Natural killer cell treated with Interleukin-12 subunit alpha and Interleukin-12 subunit beta and Interleukin-15 and Interleukin-18, amount 100 ng/mL, for 72 hours (primary cell): ENCODE data around the gene NAB2. TPM values are rescaled to one million over a fixed set of nuclear protein-coding genes. Genes with fewer than 3 reads are reported as not detected.
"Not testable (repeated sequence)": the region's sequence is repeated elsewhere in the genome, so short reads cannot be mapped to it uniquely, and the experiment has no call there.

ENCODE experiments used
- ATAC-seq, 2 donors: fragments of 150-1000 bp; cut with Tn5 transposase in 1 of 2; sonication (Bioruptor Pico), chemical (Tn5 transposase) in 1 of 2; 2 replicates each; pipeline ENCODE4 v1.10.0; 2021
- DNase-seq: peaks from one replicate; pipeline ENCODE4 v3.0.0; 2022; ENCODE audit warnings: low spot score
- H3K27ac Mint-ChIP-seq, 2 donors: 1 replicate in 1 of 2; 2 replicates in 1 of 2; pipeline ENCODE4 v1.8.0; 2022; ENCODE audit warnings: mixed read lengths in 2 of 2, mild to moderate bottlenecking in 1 of 2, moderate library complexity in 1 of 2
- H3K27me3 Mint-ChIP-seq, 2 donors: 1 replicate in 1 of 2; 2 replicates in 1 of 2; pipeline ENCODE4 v1.8.0; 2022; ENCODE audit warnings: mixed read lengths in 2 of 2
- H3K36me3 Mint-ChIP-seq: one replicate; pipeline ENCODE4 v1.8.0; 2022; ENCODE audit warnings: mixed read lengths
- H3K4me1 Mint-ChIP-seq, 2 donors: 1 replicate in 1 of 2; 2 replicates in 1 of 2; pipeline ENCODE4 v1.8.0; 2022; ENCODE audit warnings: low read depth in 2 of 2, mixed read lengths in 2 of 2, mild to moderate bottlenecking in 1 of 2
- H3K4me3 Mint-ChIP-seq: one replicate; pipeline ENCODE4 v1.8.0; 2022; ENCODE audit warnings: mixed read lengths
- H3K9me3 Mint-ChIP-seq: 2 replicates; pipeline ENCODE4 v1.8.0; 2022; ENCODE audit warnings: mixed read lengths
- total RNA-seq, 2 donors: library from RNA; stranded (reverse); gene quantifications; one replicate each; pipeline ENCODE4 v1.2.3, GENCODE V29; 2022

NAB2 gene
- total RNA-seq, 2 donors from 2014 or later: 7.7 to 8.0 TPM

DNA sequence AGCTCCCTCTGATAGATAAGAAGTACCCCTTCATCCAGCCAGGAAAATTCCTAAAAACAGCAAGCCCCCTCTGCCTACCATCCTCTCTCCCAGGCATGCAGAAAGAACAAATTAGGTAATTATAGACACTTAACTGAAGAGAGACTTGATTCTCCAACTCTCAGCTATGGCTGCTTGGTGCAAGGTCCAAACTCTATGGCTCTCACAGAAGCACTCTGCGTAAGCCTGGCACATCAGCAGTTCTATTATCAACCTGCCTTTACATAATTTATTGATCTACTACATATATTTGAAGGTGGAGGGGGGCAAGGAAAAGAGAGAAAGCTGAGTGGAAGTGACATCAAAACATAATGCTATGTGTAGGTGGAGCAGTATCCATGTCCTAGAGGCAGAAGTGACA, 37.9 kb upstream of the NAB2 start:
- Mint-ChIP-seq H3K27ac (no peak overlapping the region), H3K36me3 (no peaks in the 10 kb centered on the region), H3K27me3 (peaks cover 2 to 23% of the 10 kb centered on the region in 2 donors), H3K4me1 (peaks cover 25 to 37% of the 10 kb centered on the region in 2 donors), H3K9me3 (no peaks in the 10 kb centered on the region), H3K4me3 (no peak overlapping the region)
- ATAC-seq (no peak), DNase-seq (no peak)

DNA sequence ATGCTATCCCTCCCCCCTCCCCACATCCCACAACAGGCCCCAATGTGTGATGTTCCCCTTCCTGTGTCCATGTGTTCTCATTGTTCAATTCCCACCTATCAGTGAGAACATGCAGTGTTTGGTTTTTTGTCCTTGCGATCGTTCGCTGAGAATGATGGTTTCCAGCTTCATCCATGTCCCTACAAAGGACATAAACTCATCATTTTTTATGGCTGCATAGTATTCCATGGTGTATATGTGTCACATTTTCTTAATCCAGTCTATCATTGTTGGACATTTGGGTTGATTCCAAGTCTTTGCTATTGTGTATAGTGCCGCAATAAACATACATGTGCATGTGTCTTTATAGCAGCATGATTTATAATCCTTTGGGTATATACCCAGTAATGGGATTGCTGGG, 35.8 kb upstream of the NAB2 start:
- not testable (repeated sequence) for DNase-seq, H3K36me3 Mint-ChIP-seq

DNA sequence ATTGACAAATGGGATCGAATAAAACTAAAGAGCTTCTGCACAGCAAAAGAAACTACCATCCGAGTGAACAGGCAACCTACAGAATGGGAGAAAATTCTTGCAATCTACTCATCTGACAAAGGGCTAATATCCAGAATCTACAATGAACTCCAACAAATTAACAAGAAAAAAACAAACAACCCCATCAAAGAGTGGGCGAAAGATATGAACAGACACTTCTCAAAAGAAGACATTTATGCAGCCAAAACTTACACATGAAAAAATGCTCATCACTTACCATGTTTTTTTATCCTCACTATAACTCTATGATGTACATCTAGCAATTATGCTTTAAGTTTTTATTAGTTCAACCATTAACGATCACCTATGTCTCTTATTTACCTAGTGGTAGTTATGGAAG, 35.0 kb upstream of the NAB2 start:
- H3K4me3 Mint-ChIP-seq, ATAC-seq, H3K9me3 Mint-ChIP-seq, H3K27ac Mint-ChIP-seq, DNase-seq, H3K27me3 Mint-ChIP-seq: not testable (repeated sequence)
- peaks cover 16% of the 10 kb centered on the region for H3K36me3 Mint-ChIP-seq
- H3K4me1 Mint-ChIP-seq: peaks cover under 1 to 15% of the 10 kb centered on the region in 2 donors

More for the DNA sequence above, 35.8 kb upstream of the NAB2 start:
- not testable (repeated sequence) for H3K4me3 Mint-ChIP-seq, ATAC-seq, H3K27ac Mint-ChIP-seq, H3K9me3 Mint-ChIP-seq
- Mint-ChIP-seq H3K4me1 (peaks cover 5 to 16% of the 10 kb centered on the region in 2 donors), H3K27me3 (peaks cover 0 to 13% of the 10 kb centered on the region in 2 donors)

DNA sequence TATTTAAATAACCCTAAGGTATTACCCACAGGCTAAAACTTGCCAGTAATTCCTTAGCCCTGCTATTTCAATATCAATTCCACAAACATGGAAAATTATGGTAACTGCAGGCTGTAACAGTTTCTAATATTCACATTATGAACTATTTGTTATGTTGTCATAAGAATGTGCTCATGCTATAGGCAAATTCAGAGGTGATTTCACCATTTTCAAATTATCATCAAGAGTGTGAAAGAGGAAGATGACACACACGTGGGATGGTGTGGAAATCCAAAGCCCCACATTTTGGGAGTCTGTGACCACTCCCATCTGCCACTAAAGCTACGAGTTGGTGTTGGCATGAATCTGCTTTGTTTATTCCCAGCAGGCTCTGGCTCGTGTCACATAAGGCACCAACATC, 33.1 kb upstream of the NAB2 start:
- ATAC-seq: no peak
- Mint-ChIP-seq H3K4me1 (peaks cover 0 to 6% of the 10 kb centered on the region in 2 donors), H3K36me3 (peaks cover 22% of the 10 kb centered on the region), H3K27me3 (peaks cover 0 to 2% of the 10 kb centered on the region in 2 donors), H3K4me3 (no peak overlapping the region), H3K9me3 (no peaks in the 10 kb centered on the region), H3K27ac (no peak overlapping the region)
- no peak for DNase-seq

DNA sequence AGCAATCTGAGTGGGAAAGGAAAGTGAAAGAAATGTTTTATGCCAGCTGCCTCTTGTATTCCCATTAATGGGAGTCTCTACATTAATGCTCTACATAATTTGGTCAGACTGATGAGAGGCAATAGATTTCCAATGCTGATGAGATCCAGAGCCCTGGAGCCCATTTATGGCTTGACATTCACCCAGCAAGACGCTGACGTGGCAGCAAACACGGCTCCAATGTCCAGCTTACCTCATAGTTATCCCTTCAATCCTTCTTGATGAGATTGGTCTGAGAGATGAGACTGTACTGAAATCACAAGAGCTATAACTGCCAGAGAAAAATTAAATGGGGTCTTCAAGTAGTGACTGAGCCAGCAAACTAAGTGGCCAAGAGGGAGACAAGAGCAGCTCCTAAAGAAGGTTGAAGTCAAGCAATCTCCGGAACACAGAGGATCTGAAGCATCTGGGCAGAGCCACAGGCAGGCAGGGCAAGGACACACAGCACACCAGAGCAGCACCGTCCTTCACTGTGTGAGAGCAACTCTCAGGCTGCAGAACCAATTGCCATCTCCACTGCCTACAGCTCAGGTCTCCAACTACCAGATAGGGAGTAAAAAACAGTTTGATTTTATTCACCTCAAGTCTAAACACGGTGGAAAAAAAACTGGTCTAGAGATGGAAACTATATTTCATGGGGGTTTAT, 31.7 kb upstream of the NAB2 start:
- H3K27ac Mint-ChIP-seq: no peak overlapping the region
- H3K9me3 Mint-ChIP-seq: no peaks in the 10 kb centered on the region
- no peaks in the 10 kb centered on the region for H3K27me3 Mint-ChIP-seq
- ATAC-seq: no peak
- peaks cover 0 to 2% of the 10 kb centered on the region in 2 donors for H3K4me1 Mint-ChIP-seq
- no peak overlapping the region for H3K4me3 Mint-ChIP-seq
- H3K36me3 Mint-ChIP-seq: peaks cover 22% of the 10 kb centered on the region
- no peak for DNase-seq

DNA sequence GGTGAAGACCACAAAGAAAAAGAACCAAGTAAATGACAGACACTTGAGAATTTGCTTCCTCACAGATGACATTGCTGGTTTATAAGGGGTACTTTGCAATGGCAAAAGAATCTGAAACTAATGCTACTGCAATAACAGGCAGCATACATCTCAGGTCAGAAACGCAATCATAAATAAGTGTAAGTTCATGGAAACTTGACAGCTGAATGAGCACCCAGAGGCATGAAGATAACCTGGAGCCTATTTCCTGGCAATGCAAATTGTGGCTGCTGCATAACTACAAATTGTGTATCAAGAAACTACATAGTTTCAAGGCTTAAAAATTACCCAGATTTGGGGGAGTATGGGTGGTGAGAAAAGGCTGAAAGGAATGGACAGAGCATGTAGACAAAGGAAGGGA, 30.5 kb upstream of the NAB2 start:
- ATAC-seq (no peak), DNase-seq (no peak)
- H3K36me3 Mint-ChIP-seq: peaks cover 22% of the 10 kb centered on the region
- H3K27ac Mint-ChIP-seq: no peak overlapping the region
- H3K27me3 Mint-ChIP-seq: no peaks in the 10 kb centered on the region
- H3K4me1 Mint-ChIP-seq: peaks cover 0 to 5% of the 10 kb centered on the region in 2 donors
- no peaks in the 10 kb centered on the region for H3K9me3 Mint-ChIP-seq
- H3K4me3 Mint-ChIP-seq: no peak overlapping the region

DNA sequence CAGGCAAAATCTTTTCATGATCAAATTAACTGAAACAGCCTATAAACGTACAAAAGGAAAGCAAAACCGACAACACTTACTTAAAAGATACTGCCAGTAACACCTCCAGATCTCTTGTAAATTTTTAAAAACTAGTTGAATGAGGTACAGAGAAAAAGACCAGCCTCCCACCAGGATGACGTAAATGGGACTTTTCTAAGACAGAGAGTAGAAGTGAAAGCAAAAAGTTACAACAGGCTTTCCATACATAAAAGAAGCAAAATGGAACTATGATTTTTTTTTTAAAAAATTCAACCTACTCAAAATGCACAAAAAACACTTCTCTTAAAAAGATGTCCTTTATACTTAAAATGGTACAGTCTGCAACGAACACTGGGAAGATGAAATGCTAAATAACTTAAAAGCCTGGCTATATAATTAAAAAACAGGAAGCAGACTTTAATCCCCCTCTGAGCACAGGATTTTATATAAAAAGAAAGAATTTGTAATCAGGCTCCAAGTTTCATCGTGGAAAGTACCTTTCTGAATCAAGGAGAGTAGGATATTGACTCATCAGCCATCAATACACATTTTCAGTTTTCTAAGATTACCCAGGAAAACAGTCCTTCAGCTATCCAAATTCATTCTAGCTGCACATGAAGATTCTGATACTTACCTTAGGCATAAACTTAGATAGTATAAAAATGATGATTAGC, 24.8 kb upstream of the NAB2 start:
- H3K9me3 Mint-ChIP-seq: peaks cover 3% of the 10 kb centered on the region
- peaks cover 20 to 23% of the 10 kb centered on the region in 2 donors for H3K4me1 Mint-ChIP-seq
- no peaks in the 10 kb centered on the region for H3K27me3 Mint-ChIP-seq
- peaks cover 18% of the 10 kb centered on the region for H3K36me3 Mint-ChIP-seq
- H3K27ac Mint-ChIP-seq: peak overlapping the region; percentile 89 to 98
- peak overlapping the region; percentile 84 for H3K4me3 Mint-ChIP-seq
- DNase-seq: peak; percentile 66
- ATAC-seq: peak; percentile 89 to 94

DNA sequence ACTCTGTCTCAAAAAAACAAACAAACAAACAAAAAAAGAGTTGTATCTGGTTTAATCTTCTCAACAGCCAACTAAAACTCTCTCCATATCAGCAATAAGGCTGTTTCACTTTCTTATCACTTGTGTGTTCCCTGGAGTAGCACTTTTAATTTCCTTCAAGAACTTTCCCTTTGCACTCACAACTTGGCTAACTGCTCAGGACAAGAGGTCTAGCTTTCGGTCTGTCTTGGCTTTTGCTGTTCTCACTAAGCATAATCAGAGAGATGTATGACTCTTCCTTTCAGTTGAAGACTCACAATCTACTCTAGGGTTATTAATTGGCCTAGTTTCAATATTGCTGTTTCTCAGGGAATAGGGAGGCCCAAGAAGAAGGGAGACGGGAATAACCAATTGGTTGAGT, 22.7 kb upstream of the NAB2 start:
- no peak for ATAC-seq
- H3K9me3 Mint-ChIP-seq: peaks cover 3% of the 10 kb centered on the region
- H3K36me3 Mint-ChIP-seq: peaks cover 22% of the 10 kb centered on the region
- peaks cover 27 to 36% of the 10 kb centered on the region in 2 donors for H3K4me1 Mint-ChIP-seq
- peak overlapping the region; percentile 89 to 98 for H3K27ac Mint-ChIP-seq
- no peaks in the 10 kb centered on the region for H3K27me3 Mint-ChIP-seq
- H3K4me3 Mint-ChIP-seq: peak overlapping the region; percentile 34
- DNase-seq: no peak

DNA sequence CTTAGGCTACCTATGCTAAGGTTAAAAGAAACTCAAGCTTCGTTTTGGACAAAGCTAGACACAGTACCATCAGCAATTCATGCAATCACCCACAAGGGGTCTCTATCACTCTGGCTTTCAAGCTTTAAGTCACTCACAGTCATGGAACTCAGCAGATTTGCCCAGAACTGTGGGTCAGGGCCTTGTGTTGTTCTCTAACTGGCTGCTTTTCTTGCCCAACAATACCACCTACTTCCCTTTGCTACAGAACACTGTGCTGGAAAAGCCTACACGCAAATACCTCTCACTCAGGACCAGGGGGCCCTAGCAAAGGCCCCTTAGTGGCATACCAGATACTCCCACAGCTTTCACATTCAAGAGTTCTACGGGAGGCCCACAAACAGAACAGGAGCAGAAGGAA, 19.4 kb upstream of the NAB2 start:
- Mint-ChIP-seq H3K27me3 (no peaks in the 10 kb centered on the region), H3K9me3 (peaks cover 3% of the 10 kb centered on the region), H3K36me3 (peaks cover 26% of the 10 kb centered on the region), H3K4me1 (peaks cover 22 to 28% of the 10 kb centered on the region in 2 donors), H3K4me3 (no peak overlapping the region), H3K27ac (peak overlapping the region; percentile 64 to 68)
- no peak for DNase-seq
- peak; percentile 89 for ATAC-seq

DNA sequence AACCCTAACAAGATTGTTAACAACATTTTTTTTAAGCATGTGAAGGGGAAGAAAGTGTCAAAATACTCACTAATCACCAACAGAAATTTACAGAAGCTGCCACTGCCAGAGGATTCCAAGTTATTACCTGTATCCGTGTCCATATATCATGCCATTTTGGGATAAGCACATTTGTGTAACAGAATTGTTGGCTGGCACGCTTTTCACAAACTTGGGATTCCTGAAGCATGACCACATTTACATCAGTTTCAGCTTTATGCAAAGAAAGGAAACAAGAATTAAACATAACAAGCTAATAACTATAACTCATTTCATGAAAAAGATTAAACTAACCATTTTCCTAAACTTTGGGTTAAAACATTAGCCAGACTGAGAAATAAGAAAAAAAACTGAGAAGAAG, 16.3 kb upstream of the NAB2 start:
- Mint-ChIP-seq H3K4me1 (peaks cover 13 to 14% of the 10 kb centered on the region in 2 donors), H3K9me3 (no peaks in the 10 kb centered on the region), H3K36me3 (peaks cover 20% of the 10 kb centered on the region), H3K27me3 (no peaks in the 10 kb centered on the region), H3K4me3 (no peak overlapping the region), H3K27ac (no peak overlapping the region)
- DNase-seq: no peak
- no peak for ATAC-seq

DNA sequence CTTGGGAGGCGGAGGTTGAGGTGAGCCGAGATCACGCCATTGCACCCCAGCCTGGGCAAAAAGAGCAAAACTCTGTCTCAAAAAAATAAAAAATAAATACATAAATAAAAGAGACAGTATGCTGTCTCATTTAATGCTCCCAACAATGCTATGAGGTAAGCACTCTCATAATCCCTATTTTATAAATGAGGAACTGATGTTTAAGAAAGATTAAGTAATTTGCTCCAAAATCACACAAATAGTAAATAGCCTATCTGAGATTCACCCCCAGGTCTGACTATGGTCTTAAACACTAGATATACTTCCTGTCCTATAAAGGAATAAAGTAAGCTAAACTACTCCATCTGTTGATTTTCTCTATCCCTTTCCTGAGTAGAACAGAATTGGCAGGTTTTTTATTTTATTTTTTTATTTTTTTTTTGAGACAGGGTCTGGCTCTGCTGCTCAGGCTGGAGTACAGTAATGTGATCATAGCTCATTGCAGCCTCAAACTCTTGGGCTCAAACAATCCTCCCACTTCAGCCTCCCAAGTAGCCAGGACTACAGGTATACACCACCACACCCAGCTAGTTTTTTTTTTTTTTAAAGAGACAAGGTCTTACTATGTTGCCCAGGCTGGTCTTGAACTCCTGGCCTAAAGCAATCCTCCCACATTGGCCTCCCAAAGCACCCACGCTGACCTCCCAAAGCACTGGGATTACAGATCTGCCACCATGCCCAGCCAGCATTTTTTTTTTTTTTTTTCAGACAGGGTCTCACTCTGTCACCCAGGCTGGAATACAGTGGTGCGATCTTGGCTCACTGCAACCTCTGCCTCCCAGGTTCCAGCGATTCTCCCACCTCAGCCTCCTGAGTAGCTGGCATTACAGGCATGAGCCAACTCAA, 15.1 kb upstream of the NAB2 start:
- peaks cover 14% of the 10 kb centered on the region for H3K36me3 Mint-ChIP-seq
- H3K4me3 Mint-ChIP-seq, H3K9me3 Mint-ChIP-seq, H3K27me3 Mint-ChIP-seq, ATAC-seq, DNase-seq: not testable (repeated sequence)
- peaks cover 13 to 15% of the 10 kb centered on the region in 2 donors for H3K4me1 Mint-ChIP-seq
- H3K27ac Mint-ChIP-seq: peak overlapping the region in 1 of 2 donors; percentile 23

DNA sequence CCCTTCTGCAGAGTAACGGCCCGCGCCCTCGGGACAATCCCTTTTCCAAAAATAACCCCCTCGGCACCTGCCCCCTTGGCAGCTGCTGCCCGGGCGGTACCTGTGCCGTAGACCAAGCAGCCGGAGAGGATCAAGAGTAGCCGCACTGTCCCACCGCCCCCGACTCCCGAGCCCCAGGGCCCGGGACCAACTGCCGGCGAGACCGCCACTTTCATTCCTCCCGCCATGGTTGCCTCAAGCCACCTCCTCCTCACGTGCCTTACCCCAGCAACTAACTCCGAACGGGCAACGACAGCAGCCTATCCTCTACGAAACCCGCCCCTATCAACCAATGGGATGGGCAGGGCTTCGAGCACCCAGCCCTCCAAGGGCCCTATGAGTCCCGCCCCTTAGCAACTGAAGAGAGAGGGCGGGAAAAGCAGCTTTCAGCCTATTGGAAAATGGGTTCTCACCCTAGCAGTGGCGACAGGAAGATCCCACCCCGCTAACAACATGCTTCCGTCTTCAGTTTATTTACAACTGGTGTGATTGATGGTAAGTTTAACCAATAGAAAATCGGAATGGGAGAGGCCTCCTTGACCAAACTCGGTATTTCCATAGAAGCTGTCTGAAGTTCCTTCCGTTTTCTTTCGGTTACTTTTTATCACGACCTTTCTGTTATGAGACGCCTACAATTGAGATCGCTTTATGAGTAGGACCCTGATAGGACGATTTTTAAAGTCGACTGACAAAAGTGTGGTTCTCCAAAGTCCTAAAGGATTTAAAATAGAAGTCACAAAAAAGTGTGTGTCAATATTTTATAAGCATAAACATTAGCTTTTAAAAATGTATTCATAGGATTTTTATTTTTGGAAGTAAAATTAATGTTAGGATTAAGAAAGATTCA, 10.2 kb upstream of the NAB2 start, which contains the start of gene NEMP1:
TSS of gene NEMP1 (minus strand) at position 273 of the 886 bp plus-strand sequence. CDS start at position 227, 46 bp downstream.
- Mint-ChIP-seq H3K4me3 (peak within 1 kb of the TSS; percentile 99), H3K9me3 (no peaks in the 10 kb centered on the region), H3K4me1 (peaks cover 0 to 9% of the 10 kb centered on the region in 2 donors), H3K36me3 (no peaks in the 10 kb centered on the region), H3K27me3 (no peaks in the 10 kb centered on the region), H3K27ac (peak within 1 kb of the TSS; percentile 97 to 99)
- ATAC-seq (peak; percentile 99), DNase-seq (peak; percentile 98)

DNA sequence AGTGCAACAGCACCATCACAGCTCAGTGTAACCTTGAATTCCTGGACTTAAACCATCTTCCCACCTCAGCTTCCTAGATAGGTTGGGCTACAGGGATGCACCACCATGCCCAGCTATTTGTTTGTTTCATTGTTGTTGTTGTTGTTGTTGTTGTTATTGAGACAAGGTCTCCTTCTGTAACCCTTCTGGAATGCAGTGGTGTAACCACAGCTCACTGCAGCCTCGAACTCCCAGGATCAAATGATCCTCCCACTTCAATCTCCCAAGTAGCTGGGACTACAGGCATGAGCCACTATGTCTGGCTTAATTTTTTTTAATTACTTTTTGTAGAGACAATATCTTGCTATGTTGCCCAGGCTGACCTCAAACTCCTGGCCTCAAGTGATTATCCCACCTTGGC, 9.1 kb upstream of the NAB2 start:
- ATAC-seq (no peak), DNase-seq (no peak)
- H3K4me1 Mint-ChIP-seq: peaks cover 0 to 9% of the 10 kb centered on the region in 2 donors

More for the DNA sequence above, 9.1 kb upstream of the NAB2 start:
- Mint-ChIP-seq H3K36me3 (no peaks in the 10 kb centered on the region), H3K27me3 (no peaks in the 10 kb centered on the region), H3K27ac (peak overlapping the region; percentile 97 to 99), H3K4me3 (peak overlapping the region; percentile 99), H3K9me3 (no peaks in the 10 kb centered on the region)
